ENCODE data around the gene SOX14. TPM values are rescaled to one million over a fixed set of nuclear protein-coding genes. Genes with fewer than 3 reads are reported as not detected.

The SOX14 gene
- not detected in 2 replicates for total RNA-seq (2014; rRNA removed; shearing (Covaris generic))
- polyA plus RNA-seq (2014; cell fraction: nucleus; rRNA removed), result not detected in 2 replicates

DNA sequence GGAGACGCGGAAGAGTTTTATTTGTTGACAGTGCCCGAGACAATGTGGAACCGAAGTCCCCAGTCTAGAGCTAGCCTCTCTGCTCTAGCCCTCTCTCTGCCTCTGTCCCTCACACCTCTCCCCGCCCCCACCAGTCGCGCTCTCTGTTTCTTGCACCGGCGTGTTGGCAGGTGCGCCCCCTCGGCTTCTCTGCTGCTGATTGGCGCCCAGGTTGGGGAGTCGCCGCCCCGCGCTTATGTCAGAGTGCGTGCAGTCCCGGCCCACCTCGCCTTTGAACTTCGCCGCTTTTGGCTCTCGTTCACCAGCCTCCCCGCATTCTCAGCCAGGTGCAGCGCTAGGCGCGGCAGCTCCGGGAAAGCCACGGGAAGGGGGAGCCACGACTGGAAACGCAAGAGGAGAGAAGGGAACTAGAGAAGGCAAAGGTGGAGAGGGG, at the start of gene SOX14:
SOX14 (plus strand) TSS at position 315 of the 433 bp plus-strand sequence. CDS start 470 bp downstream, outside the sequence.
- DNase-seq (ENCODE audit: extremely low read depth, low read depth), result no peak

- no peak for DNase-seq (ENCODE audit: extremely low read depth, low read depth)
Observed at GRCh38 chr3:137714551-137714950, 49.6 kb upstream of the SOX14 start.

- no peak for DNase-seq (ENCODE audit: extremely low read depth, low read depth)
Observed at GRCh38 chr3:137724240-137724639, 39.9 kb upstream of the SOX14 start.

- no peak for DNase-seq (ENCODE audit: extremely low read depth, low read depth)
Observed at GRCh38 chr3:137737208-137737607, 26.9 kb upstream of the SOX14 start.

GRCh38 chr3:137738710-137739109, 25.4 kb upstream of the SOX14 start:
- DNase-seq (ENCODE audit: extremely low read depth, low read depth), result no peak

- no peak for DNase-seq (ENCODE audit: extremely low read depth, low read depth)
Observed at GRCh38 chr3:137743608-137744007, 20.5 kb upstream of the SOX14 start.

GRCh38 chr3:137746808-137747207, 17.3 kb upstream of the SOX14 start:
- no peak for DNase-seq (ENCODE audit: extremely low read depth, low read depth)

GRCh38 chr3:137759505-137759904, 4.6 kb upstream of the SOX14 start:
- DNase-seq (ENCODE audit: extremely low read depth, low read depth), result no peak

DNA sequence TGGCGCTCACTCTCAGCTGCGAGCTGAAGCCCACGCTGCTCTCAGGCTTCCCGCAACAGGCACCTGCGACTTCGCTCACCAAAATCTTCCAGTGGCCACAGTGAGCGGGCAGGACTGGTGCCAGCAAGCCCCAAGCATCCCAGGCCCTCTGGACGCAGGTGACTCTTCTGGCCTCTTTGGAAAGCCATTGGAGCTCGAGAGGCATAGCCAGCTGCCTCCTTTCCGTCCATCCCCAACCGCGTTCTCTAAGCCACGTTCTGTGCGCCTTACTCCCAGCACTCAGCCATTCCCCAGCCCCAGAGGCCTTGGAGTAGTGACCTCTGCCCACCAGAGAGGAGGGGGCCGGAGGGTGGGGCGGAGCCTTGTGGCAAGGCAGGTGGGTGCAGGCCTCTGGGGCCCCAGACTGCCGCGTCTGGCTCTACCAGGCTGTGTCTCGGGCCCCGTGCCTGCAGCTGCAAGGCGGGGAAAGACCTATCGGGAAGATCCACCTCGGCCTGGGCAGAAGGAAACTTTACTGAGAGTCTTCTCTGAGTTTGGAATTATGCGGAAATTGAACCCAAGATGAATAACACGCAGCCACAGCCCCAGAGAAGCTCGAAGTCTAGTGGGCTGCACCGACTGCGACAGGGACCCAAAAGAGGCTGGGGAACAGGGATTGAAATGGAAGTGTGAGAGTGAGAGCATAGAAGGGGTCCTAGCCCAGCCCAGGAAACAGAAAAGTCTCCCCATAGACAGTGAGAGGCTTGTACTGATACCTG, 3.6 kb upstream of the SOX14 start:
- DNase-seq (ENCODE audit: extremely low read depth, low read depth), result no peak

DNA sequence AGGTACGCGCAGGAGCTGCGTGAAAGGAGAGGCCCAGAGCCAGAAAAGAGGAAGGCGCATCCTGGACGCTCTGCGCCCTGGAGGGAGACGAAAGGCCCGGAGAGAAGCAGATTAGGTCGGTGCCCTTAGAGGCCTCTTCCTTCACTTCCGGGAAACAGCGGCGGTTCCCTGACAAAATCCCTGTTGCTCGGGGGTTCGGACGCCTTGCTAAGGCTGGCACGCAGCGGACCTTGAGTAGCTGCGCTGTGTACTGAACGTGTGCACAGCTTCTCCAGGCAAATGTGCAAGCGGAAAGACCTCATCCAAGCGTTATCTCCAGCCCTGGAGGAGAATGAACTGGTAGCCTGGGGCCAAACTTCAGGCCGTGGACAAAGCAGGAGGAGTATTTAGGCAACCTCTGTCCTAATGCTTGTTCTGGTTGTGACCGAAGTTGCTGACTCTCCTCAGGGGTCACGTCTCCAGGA, 3.0 kb upstream of the SOX14 start:
- no peak for DNase-seq (ENCODE audit: extremely low read depth, low read depth)

- DNase-seq (ENCODE audit: extremely low read depth, low read depth), result no peak
Observed at GRCh38 chr3:137761563-137762503, 2.3 kb upstream of the SOX14 start.

- DNase-seq (ENCODE audit: extremely low read depth, low read depth), result no peak
Observed at GRCh38 chr3:137762674-137763593, 1.2 kb upstream of the SOX14 start.

GRCh38 chr3:137763594-137763938, 549 bp upstream of the SOX14 start:
- DNase-seq (ENCODE audit: extremely low read depth, low read depth), result no peak

DNA sequence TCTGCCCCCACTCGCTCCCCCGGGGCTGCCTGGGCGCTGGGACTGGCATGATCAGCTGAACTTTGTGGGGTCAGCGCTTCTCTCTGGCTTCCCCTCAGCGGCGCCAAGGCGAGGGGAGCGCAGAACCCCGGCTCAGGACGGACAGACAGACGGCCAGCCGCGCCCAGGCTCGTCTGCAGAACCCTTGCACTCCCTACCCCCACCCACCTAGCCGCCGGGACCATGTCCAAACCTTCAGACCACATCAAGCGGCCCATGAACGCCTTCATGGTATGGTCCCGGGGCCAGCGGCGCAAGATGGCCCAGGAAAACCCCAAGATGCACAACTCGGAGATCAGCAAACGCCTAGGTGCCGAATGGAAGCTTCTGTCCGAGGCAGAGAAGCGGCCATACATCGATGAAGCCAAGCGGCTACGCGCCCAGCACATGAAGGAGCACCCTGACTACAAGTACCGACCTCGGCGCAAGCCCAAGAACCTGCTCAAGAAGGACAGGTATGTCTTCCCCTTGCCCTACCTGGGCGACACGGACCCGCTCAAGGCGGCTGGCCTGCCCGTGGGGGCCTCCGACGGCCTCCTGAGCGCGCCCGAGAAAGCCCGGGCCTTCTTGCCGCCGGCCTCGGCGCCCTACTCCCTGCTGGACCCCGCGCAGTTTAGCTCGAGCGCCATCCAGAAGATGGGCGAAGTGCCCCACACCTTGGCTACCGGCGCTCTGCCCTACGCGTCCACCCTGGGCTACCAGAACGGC, 621 bp downstream of the SOX14 start:
- no peak for DNase-seq (ENCODE audit: extremely low read depth, low read depth)

- DNase-seq (ENCODE audit: extremely low read depth, low read depth), result no peak
Observed at GRCh38 chr3:137765310-137766033, 1.4 kb downstream of the SOX14 start.

- DNase-seq (ENCODE audit: extremely low read depth, low read depth), result no peak
Observed at GRCh38 chr3:137766041-137766875, 2.1 kb downstream of the SOX14 start.

DNA sequence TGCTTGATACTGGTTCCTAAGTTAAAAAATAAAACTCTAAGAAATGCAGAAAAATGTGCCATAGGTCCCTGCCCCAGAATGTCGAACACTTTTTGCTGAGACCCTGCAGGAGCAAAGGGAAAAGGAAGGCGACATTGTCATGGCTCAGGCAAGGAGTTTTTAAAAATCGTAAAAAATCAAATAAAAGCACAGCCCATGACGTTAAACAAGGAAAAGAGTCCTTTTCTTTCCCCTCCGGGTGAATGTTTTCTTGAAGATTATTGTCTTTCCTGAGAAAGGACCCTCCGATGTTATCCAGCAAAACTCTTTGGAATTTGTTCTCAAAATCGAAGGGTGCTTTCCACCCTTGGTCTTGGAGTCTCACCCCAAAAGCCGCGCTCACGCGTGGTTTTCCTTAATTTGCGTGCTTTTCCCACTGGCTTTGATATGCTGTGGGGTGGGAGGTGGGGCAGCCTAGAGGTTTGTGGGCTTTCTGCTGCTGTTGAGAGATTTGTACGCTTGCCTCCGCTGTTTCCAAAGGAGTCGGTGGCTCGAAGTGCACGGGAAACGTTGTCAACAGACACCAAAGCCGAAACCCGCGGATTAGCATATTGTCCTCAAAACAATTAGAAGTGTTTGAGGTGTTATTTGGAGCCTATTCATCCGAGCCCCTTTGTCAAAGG, 2.9 kb downstream of the SOX14 start:
- DNase-seq (ENCODE audit: extremely low read depth, low read depth), result no peak

All from NCI-H460 (cell line).